Astrocyte of the spinal cord (primary cell): Measurements from ENCODE around the gene BCAN.
A peak's percentile ranks its signal among the peaks of the same experiment; 100 is the strongest.

Experiments used
- DNase-seq: peaks from one replicate; pipeline ENCODE4 v3.0.0; 2011; ENCODE audit warnings: low read depth, low spot score
- H3K4me3 ChIP-seq: 2 replicates; pipeline ENCODE4 v1.5.1; 2011; ENCODE audit warnings: low read depth, mild to moderate bottlenecking, low read length, moderate library complexity
- CTCF ChIP-seq: IDR thresholded peaks from 2 replicates; pipeline ENCODE4 v1.5.1; 2012; ENCODE audit warnings: low read depth, mild to moderate bottlenecking, low read length, inconsistent platforms
- in situ Hi-C: cut with HindIII; loops from 2 replicates; pipeline ENCODE4 v1.10.0; 2017; ENCODE audit warnings: low sequenced_read_pairs

BCAN gene

GRCh38 chr1:156656806-156657740 lies 15.2 kb downstream of the BCAN start:
- DNase-seq: no peak
- H3K4me3 ChIP-seq: no peak overlapping the region
- in situ Hi-C loops: no loop called here
- peak; percentile 99 for TF ChIP-seq CTCF

GRCh38 chr1:156657741-156658319 lies 15.9 kb downstream of the BCAN start:
- H3K4me3 ChIP-seq: no peak overlapping the region
- TF ChIP-seq CTCF: no peak
- in situ Hi-C loops: no loop called here
- DNase-seq: no peak

DNA sequence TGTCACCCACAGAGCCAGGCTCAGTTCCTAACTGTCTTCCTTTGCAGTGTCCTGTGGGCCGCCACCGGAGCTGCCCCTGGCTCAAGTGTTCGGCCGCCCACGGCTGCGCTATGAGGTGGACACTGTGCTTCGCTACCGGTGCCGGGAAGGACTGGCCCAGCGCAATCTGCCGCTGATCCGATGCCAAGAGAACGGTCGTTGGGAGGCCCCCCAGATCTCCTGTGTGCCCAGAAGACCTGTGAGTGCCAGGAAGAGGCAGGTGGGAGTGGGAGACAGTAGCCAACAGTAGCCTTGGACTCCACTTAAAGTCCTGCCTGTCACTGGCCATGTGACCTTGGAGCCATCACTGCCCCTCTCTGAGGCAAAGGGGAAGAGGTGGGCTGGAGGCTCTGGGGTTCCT lies 16.6 kb downstream of the BCAN start:
- in situ Hi-C loops: no loop called here

GRCh38 chr1:156658945-156659574 lies 17.1 kb downstream of the BCAN start:
- DNase-seq: no peak
- TF ChIP-seq CTCF: no peak
- no peak overlapping the region for H3K4me3 ChIP-seq
- in situ Hi-C loops: no loop called here

More for the DNA sequence above, 16.6 kb downstream of the BCAN start:
- TF ChIP-seq CTCF: no peak
- H3K4me3 ChIP-seq: no peak overlapping the region
- no peak for DNase-seq

DNA sequence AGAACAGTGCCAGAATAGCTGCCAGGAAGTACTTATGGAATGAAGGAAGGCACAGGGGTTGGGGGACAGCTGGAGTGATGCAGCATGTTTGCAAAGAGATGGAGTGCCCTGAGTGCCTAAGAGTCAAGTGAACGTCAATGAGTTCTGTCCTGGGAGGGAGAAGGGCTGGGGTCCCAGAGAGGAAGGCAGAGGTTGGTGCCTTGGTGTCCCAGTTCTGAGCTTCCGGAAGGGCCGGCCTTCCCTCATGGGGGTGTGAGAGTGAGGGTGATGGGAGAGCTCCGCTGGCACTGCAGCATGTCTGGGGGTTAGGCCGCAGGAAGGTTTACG lies 17.7 kb downstream of the BCAN start:
- no peak overlapping the region for H3K4me3 ChIP-seq
- DNase-seq: no peak
- TF ChIP-seq CTCF: no peak
- in situ Hi-C loops: no loop called here

- in situ Hi-C loops: no loop called here
- DNase-seq: peak; percentile 97
- H3K4me3 ChIP-seq: no peak overlapping the region
- TF ChIP-seq CTCF: peak; percentile 99
These were observed 18.3 kb downstream of the BCAN start for GRCh38 chr1:156659988-156660751.
